HepG2 (cell line): ENCODE results near the gene KRTCAP2. TPM values are rescaled to one million over a fixed set of nuclear protein-coding genes. Genes with fewer than 3 reads are reported as not detected.

ENCODE experiments used
- HNRNPK ChIP-seq: fragments of 200-400 bp; formaldehyde crosslinking; IDR thresholded peaks from 2 replicates; pipeline ENCODE4 v1.6.1; 2018; ENCODE audit warnings: low read length, low read depth, moderate library complexity, mild to moderate bottlenecking; ENCODE audit not compliant: poor library complexity, severe bottlenecking
- JARID2 ChIP-seq: sonication (generic); formaldehyde crosslinking; IDR thresholded peaks from 2 replicates; pipeline ENCODE4 v1.8.1; 2023; ENCODE audit warnings: missing genetic modification reagents, inconsistent platforms; ENCODE audit not compliant: insufficient replicate concordance
- MLLT10 ChIP-seq: sonication (generic); formaldehyde crosslinking; IDR thresholded peaks from 2 replicates; pipeline ENCODE4 v1.4.0; 2020; ENCODE audit warnings: missing genetic modification reagents
- NR3C1 ChIP-seq: sonication (generic); formaldehyde crosslinking; IDR thresholded peaks from 2 replicates; pipeline ENCODE4 v1.4.0; 2020; ENCODE audit warnings: missing genetic modification reagents
- PLRG1 ChIP-seq: fragments of 450-650 bp; conservative IDR thresholded peaks from 2 replicates; pipeline ENCODE4 v1.6.1; 2016
- SIN3A ChIP-seq: IDR thresholded peaks from 2 replicates; pipeline ENCODE4 v1.6.1; 2011; ENCODE audit warnings: low read depth, mild to moderate bottlenecking, control low read depth, low read length, borderline replicate concordance
- ZBTB2 ChIP-seq: sonication (generic); formaldehyde crosslinking; IDR thresholded peaks from 2 replicates; pipeline ENCODE4 v1.8.0; 2022; ENCODE audit warnings: low read depth, missing genetic modification reagents
- ZNF121 ChIP-seq: sonication (generic); formaldehyde crosslinking; IDR thresholded peaks from 2 replicates; pipeline ENCODE4 v1.5.0; 2020; ENCODE audit warnings: mild to moderate bottlenecking, missing genetic modification reagents
- ZNF646 ChIP-seq: sonication (generic); formaldehyde crosslinking; IDR thresholded peaks from 2 replicates; pipeline ENCODE4 v1.9.0; 2021; ENCODE audit warnings: mild to moderate bottlenecking, missing genetic modification reagents
- ZNF792 ChIP-seq: IDR thresholded peaks from 2 replicates; pipeline ENCODE4 v1.6.1; 2016
- polyA plus RNA-seq, 8 experiments: library from polyadenylated mRNA; depleted of rRNA in 3 of 8; stranded (reverse) in 7 of 8; unstranded in 1 of 8; fragments of >200 nt; fragmentation: Illumina TruSeq in 4 of 8; extraction: Trizol in 4 of 8; gene quantifications; 2 replicates each; pipeline versions ENCODE4 v1.2.1 to v1.2.3, GENCODE V29; 2011 to 2016; ENCODE audit warnings: low read depth in 4 of 8, missing spikeins in 1 of 8, mixed read lengths in 1 of 8; ENCODE audit not compliant: insufficient read depth in 1 of 8
- total RNA-seq, 5 experiments: library from RNA; depleted of rRNA; stranded (reverse); fragments of >200 nt; fragmentation: Illumina TruSeq; extraction: Trizol; gene quantifications; 2 replicates each; pipeline ENCODE4 v1.2.3, GENCODE V29; 2016; ENCODE audit warnings: low read depth in 1 of 5
- TF ChIP-seq, protein P1 (sequence below): sonication (generic); formaldehyde crosslinking; IDR thresholded peaks from 2 replicates; pipeline ENCODE4 v1.5.0; 2020; ENCODE audit warnings: missing genetic modification reagents, mild to moderate bottlenecking, borderline replicate concordance
- TF ChIP-seq, protein P2 (sequence below): sonication (generic); formaldehyde crosslinking; IDR thresholded peaks from one replicate; pipeline ENCODE4 v1.5.1; 2020; ENCODE audit warnings: mild to moderate bottlenecking, missing genetic modification reagents; ENCODE audit errors: not compliant biosample characterization

The KRTCAP2 gene
- total and polyA plus RNA-seq, 2 of the 13 experiments (the other 11 are each of a cell fraction or from before 2014, with no cell fraction given), result 77.3 to 79.4 TPM

DNA sequence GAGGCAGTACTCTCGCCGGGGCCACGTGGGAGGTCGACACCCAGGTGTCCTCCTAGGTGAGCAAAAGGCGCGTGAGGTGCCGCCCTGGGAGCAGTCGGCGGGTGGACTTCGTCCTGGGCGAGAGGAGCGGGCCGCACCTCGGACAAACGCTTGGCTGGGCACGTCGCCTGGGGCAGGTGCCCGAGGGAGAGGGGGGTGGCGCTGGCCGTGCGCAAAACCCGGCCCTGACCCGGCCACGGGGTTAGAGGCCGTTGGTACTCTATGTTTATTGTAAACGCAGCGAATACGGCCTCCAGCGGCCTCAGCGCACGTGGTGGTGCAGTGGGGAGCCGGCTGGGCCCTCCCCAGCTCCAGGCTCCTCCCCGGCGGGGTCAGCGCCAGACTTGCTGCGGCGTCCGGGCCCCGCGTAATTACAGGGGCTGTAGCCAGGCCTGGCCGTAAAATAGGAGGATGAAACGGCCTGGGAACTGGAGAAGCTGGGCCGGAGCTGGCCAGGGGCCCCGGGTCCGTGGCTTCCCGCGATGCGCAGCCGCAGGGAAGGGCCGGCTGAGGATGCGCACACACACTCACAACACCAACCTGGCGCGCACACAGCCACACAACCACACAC, 47.1 kb downstream of the KRTCAP2 start (continued):
- peak; percentile 4 for TF ChIP-seq HNRNPK
- TF ChIP-seq PLRG1, result no peak
- TF ChIP-seq JARID2 (CRISPR knock-in tag), result peak; percentile 27
- TF ChIP-seq NR3C1 (CRISPR knock-in tag), result no peak
- peak; percentile 87 for TF ChIP-seq ZBTB2 (CRISPR knock-in tag)
- TF ChIP-seq SIN3A, result peak; percentile 91
- TF ChIP-seq ZNF121 (CRISPR knock-in tag), result peak; percentile 82
- TF ChIP-seq, protein P1, sequence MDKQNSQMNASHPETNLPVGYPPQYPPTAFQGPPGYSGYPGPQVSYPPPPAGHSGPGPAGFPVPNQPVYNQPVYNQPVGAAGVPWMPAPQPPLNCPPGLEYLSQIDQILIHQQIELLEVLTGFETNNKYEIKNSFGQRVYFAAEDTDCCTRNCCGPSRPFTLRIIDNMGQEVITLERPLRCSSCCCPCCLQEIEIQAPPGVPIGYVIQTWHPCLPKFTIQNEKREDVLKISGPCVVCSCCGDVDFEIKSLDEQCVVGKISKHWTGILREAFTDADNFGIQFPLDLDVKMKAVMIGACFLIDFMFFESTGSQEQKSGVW, result peak; percentile 66; the same call in 1 of the 2 replicates
- TF ChIP-seq, protein P2, sequence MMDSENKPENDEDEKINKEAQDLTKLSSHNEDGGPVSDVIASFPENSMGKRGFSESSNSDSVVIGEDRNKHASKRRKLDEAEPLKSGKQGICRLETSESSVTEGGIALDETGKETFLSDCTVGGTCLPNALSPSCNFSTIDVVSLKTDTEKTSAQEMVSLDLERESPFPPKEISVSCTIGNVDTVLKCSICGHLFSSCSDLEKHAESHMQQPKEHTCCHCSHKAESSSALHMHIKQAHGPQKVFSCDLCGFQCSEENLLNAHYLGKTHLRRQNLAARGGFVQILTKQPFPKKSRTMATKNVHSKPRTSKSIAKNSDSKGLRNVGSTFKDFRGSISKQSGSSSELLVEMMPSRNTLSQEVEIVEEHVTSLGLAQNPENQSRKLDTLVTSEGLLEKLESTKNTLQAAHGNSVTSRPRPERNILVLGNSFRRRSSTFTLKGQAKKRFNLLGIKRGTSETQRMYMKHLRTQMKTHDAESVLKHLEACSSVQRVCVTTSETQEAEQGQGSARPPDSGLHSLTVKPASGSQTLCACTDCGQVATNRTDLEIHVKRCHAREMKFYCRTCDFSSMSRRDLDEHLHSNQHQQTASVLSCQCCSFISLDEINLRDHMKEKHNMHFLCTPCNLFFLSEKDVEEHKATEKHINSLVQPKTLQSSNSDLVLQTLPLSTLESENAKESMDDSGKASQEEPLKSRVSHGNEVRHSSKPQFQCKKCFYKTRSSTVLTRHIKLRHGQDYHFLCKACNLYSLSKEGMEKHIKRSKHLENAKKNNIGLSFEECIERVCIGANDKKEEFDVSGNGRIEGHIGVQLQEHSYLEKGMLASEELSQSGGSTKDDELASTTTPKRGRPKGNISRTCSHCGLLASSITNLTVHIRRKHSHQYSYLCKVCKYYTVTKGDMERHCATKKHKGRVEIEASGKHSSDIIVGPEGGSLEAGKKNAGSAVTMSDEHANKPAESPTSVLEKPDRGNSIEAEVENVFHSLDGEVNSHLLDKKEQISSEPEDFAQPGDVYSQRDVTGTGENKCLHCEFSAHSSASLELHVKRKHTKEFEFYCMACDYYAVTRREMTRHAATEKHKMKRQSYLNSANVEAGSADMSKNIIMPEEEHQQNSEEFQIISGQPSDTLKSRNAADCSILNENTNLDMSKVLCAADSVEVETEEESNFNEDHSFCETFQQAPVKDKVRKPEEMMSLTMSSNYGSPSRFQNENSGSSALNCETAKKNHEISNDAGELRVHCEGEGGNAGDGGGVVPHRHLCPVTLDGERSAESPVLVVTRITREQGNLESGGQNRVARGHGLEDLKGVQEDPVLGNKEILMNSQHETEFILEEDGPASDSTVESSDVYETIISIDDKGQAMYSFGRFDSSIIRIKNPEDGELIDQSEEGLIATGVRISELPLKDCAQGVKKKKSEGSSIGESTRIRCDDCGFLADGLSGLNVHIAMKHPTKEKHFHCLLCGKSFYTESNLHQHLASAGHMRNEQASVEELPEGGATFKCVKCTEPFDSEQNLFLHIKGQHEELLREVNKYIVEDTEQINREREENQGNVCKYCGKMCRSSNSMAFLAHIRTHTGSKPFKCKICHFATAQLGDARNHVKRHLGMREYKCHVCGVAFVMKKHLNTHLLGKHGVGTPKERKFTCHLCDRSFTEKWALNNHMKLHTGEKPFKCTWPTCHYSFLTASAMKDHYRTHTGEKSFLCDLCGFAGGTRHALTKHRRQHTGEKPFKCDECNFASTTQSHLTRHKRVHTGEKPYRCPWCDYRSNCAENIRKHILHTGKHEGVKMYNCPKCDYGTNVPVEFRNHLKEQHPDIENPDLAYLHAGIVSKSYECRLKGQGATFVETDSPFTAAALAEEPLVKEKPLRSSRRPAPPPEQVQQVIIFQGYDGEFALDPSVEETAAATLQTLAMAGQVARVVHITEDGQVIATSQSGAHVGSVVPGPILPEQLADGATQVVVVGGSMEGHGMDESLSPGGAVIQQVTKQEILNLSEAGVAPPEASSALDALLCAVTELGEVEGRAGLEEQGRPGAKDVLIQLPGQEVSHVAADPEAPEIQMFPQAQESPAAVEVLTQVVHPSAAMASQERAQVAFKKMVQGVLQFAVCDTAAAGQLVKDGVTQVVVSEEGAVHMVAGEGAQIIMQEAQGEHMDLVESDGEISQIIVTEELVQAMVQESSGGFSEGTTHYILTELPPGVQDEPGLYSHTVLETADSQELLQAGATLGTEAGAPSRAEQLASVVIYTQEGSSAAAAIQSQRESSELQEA (CRISPR knock-in tag), result peak; percentile 85
- TF ChIP-seq ZNF792 (CRISPR knock-in tag), result peak; percentile 85
- no peak for TF ChIP-seq MLLT10 (CRISPR knock-in tag)
- no peak; the same call in none of the 2 replicates for TF ChIP-seq ZNF646
